Adipose tissue (tissue), 3 donors: ENCODE data around the gene MBLAC1. TPM values are rescaled to one million over a fixed set of nuclear protein-coding genes. Genes with fewer than 3 reads are reported as not detected.

Experiments used
- H3K27ac ChIP-seq: one replicate; pipeline ENCODE4 v1.5.1; 2013; ENCODE audit warnings: low read depth, low read length
- WGBS, 3 donors: extraction: QIAGEN DNeasy Blood & Tissue Kit; methylation state at CpG; one replicate each; pipeline ENCODE4 v1.1.7; 2013; 5-methylcytosine and 5-hydroxymethylcytosine counted together
- polyA plus RNA-seq, 3 donors: library from polyadenylated mRNA; stranded (reverse); fragments of 200-250 nt; gene quantifications; one replicate each; pipeline ENCODE4 v1.2.3, GENCODE V29; 2013
- donor health status: healthy with polysubstance abuse.
- donor health status: Bipolar disorder and iron deficiency.
- donor health status: healthy.

MBLAC1 gene
- polyA plus RNA-seq, 3 donors, result 2.3 to 2.5 (median 2.5) TPM

- H3K27ac ChIP-seq, result no peak overlapping the region
- 54 to 66% (median 58%) methylated on average over 7 of the region's 7 CpGs for WGBS, 3 donors
Measured at GRCh38 chr7:100159099-100159623, 32.4 kb downstream of the MBLAC1 start.

- H3K27ac ChIP-seq, result no peak overlapping the region
- 92 to 94% (median 94%) methylated on average over 18 of the region's 18 CpGs for WGBS, 3 donors
Measured at GRCh38 chr7:100160067-100160466, 33.3 kb downstream of the MBLAC1 start.

- WGBS, 3 donors, result 69 to 76% (median 73%) methylated on average over 6 of the region's 6 CpGs
- no peak overlapping the region for H3K27ac ChIP-seq
Measured at GRCh38 chr7:100163006-100163531, 36.3 kb downstream of the MBLAC1 start.

GRCh38 chr7:100163871-100164270, 37.1 kb downstream of the MBLAC1 start:
- 84 to 94% (median 92%) methylated on average over 5 of the region's 5 CpGs for WGBS, 3 donors
- H3K27ac ChIP-seq, result no peak overlapping the region

GRCh38 chr7:100166317-100166940, 39.7 kb downstream of the MBLAC1 start:
- WGBS, 3 donors, result 54 to 84% (median 81%) methylated on average over 16 of the region's 16 CpGs
- no peak overlapping the region for H3K27ac ChIP-seq

- 31 to 44% (median 32%) methylated on average over 13 to 14 of the region's 14 CpGs for WGBS, 3 donors
- H3K27ac ChIP-seq, result no peak overlapping the region
Measured at GRCh38 chr7:100166970-100167911, 40.5 kb downstream of the MBLAC1 start.

GRCh38 chr7:100167912-100168323, 41.2 kb downstream of the MBLAC1 start:
- H3K27ac ChIP-seq, result no peak overlapping the region
- 3 to 4% (median 3%) methylated on average over 11 of the region's 11 CpGs for WGBS, 3 donors

GRCh38 chr7:100169147-100169850, 42.5 kb downstream of the MBLAC1 start:
- H3K27ac ChIP-seq, result no peak overlapping the region
- 75 to 88% (median 86%) methylated on average over 11 of the region's 11 CpGs for WGBS, 3 donors

GRCh38 chr7:100170101-100170897, 43.5 kb downstream of the MBLAC1 start:
- WGBS, 3 donors, result 75 to 90% (median 88%) methylated on average over 10 to 11 of the region's 11 CpGs
- H3K27ac ChIP-seq, result no peak overlapping the region

- no peak overlapping the region for H3K27ac ChIP-seq
- WGBS, 3 donors, result 5 to 19% (median 14%) methylated on average over 32 to 61 of the region's 61 CpGs
Measured at GRCh38 chr7:100171087-100171681, 44.4 kb downstream of the MBLAC1 start.

GRCh38 chr7:100171840-100172239, 45.1 kb downstream of the MBLAC1 start:
- no peak overlapping the region for H3K27ac ChIP-seq
- WGBS, 3 donors, result 37 to 47% (median 45%) methylated on average over 9 to 22 of the region's 22 CpGs

- no peak overlapping the region for H3K27ac ChIP-seq
- WGBS, 3 donors, result 77 to 95% (median 94%) methylated on average over 10 to 11 of the region's 11 CpGs
Measured at GRCh38 chr7:100173806-100174495, 47.2 kb downstream of the MBLAC1 start.

- H3K27ac ChIP-seq, result no peak overlapping the region
- WGBS, 3 donors, result 84 to 92% (median 90%) methylated on average over 5 of the region's 5 CpGs
Measured at GRCh38 chr7:100174582-100174981, 47.8 kb downstream of the MBLAC1 start.

GRCh38 chr7:100175296-100175935, 48.6 kb downstream of the MBLAC1 start:
- 92 to 97% (median 96%) methylated on average over 14 of the region's 14 CpGs for WGBS, 3 donors
- no peak overlapping the region for H3K27ac ChIP-seq

GRCh38 chr7:100176096-100177044, 49.6 kb downstream of the MBLAC1 start:
- H3K27ac ChIP-seq, result no peak overlapping the region
- WGBS, 3 donors, result 52 to 56% (median 53%) methylated on average over 13 to 14 of the region's 14 CpGs
